HEK293 (cell line): ENCODE results near the gene WDPCP.

ENCODE experiments used
- CTCF ChIP-seq: fragments of 450-650 bp; formaldehyde crosslinking; IDR thresholded peaks from 2 replicates; pipeline ENCODE4 v1.5.1; 2016; ENCODE audit warnings: missing biosample characterization, missing genetic modification characterization
- EGR2 ChIP-seq: fragments of 450-650 bp; formaldehyde crosslinking; IDR thresholded peaks from 2 replicates; pipeline ENCODE4 v1.5.1; 2016; ENCODE audit warnings: low read depth, missing biosample characterization, missing genetic modification characterization
- PBX3 ChIP-seq: sonication (generic); formaldehyde crosslinking; IDR thresholded peaks from 2 replicates; pipeline ENCODE4 v1.8.1; 2022; ENCODE audit warnings: mild to moderate bottlenecking, moderate library complexity, missing genetic modification reagents
- SP2 ChIP-seq: fragments of 450-650 bp; formaldehyde crosslinking; IDR thresholded peaks from 2 replicates; pipeline ENCODE4 v1.5.1; 2016; ENCODE audit warnings: missing biosample characterization, missing genetic modification characterization
- ZBTB49 ChIP-seq: fragments of 450-650 bp; formaldehyde crosslinking; IDR thresholded peaks from 2 replicates; pipeline ENCODE4 v1.5.1; 2016; ENCODE audit warnings: missing biosample characterization, missing genetic modification characterization, low read depth
- ZFP3 ChIP-seq: fragments of 450-650 bp; formaldehyde crosslinking; IDR thresholded peaks from 2 replicates; pipeline ENCODE4 v1.5.1; 2016; ENCODE audit warnings: low read depth, missing biosample characterization, missing genetic modification characterization
- ZNF112 ChIP-seq: fragments of 450-650 bp; formaldehyde crosslinking; IDR thresholded peaks from 2 replicates; pipeline ENCODE4 v1.5.0; 2017; ENCODE audit warnings: missing biosample characterization, missing genetic modification characterization
- ZNF121 ChIP-seq: fragments of 450-650 bp; formaldehyde crosslinking; IDR thresholded peaks from 2 replicates; pipeline ENCODE4 v1.5.1; 2016; ENCODE audit warnings: missing biosample characterization, missing genetic modification characterization
- ZNF274 ChIP-seq, 2 experiments: fragments of 200-500 bp in 1 of 2; fragments of 450-650 bp in 1 of 2; sonication (Bioruptor generic) in 1 of 2; formaldehyde crosslinking in 1 of 2; IDR thresholded peaks; 2 replicates each; pipeline versions ENCODE4 v1.5.1 to v1.6.1; 2014 to 2016; ENCODE audit warnings: borderline replicate concordance in 1 of 2, inconsistent platforms in 1 of 2, low read length in 1 of 2, missing biosample characterization in 1 of 2, missing genetic modification characterization in 1 of 2
- ZNF433 ChIP-seq: fragments of 450-650 bp; formaldehyde crosslinking; IDR thresholded peaks from 2 replicates; pipeline ENCODE4 v1.5.1; 2016; ENCODE audit warnings: missing biosample characterization, missing genetic modification characterization, low read depth
- ZNF670 ChIP-seq: fragments of 450-650 bp; formaldehyde crosslinking; IDR thresholded peaks from 2 replicates; pipeline ENCODE4 v1.5.1; 2016; ENCODE audit warnings: missing biosample characterization, missing genetic modification characterization, low read depth
- ZNF677 ChIP-seq: fragments of 450-650 bp; IDR thresholded peaks from 2 replicates; pipeline ENCODE4 v1.5.0; 2018; ENCODE audit warnings: missing biosample characterization, mild to moderate bottlenecking, missing genetic modification characterization, moderate library complexity
- ZNF843 ChIP-seq: fragments of 450-650 bp; formaldehyde crosslinking; IDR thresholded peaks from 2 replicates; pipeline ENCODE4 v1.5.1; 2016; ENCODE audit warnings: missing biosample characterization, missing genetic modification characterization
- TF ChIP-seq, protein P1 (sequence below): fragments of 450-650 bp; formaldehyde crosslinking; IDR thresholded peaks from 2 replicates; pipeline ENCODE4 v1.5.1; 2016; ENCODE audit warnings: missing biosample characterization, missing genetic modification characterization

GRCh38 chr2:63078852-63079606 lies 509.2 kb downstream of the WDPCP start:
- TF ChIP-seq ZNF112 (tag by site-specific recombination) (no peak), ZNF274 (IDR thresholded peaks at IDR 0.05; ENCODE audit: low read length) (no peak), ZNF274 (tag by site-specific recombination; IDR thresholded peaks at IDR 0.05; ENCODE audit: borderline replicate concordance) (no peak), ZNF433 (tag by site-specific recombination) (no peak), ZFP3 (tag by site-specific recombination) (no peak), ZNF121 (tag by site-specific recombination) (no peak), CTCF (tag by site-specific recombination) (no peak), PBX3 (CRISPR knock-in tag) (no peak), EGR2 (tag by site-specific recombination) (no peak), SP2 (tag by site-specific recombination) (no peak), ZNF670 (no peak), ZBTB49 (no peak), ZNF843 (no peak), ZNF677 (tag by site-specific recombination) (no peak)
- TF ChIP-seq, protein P1, sequence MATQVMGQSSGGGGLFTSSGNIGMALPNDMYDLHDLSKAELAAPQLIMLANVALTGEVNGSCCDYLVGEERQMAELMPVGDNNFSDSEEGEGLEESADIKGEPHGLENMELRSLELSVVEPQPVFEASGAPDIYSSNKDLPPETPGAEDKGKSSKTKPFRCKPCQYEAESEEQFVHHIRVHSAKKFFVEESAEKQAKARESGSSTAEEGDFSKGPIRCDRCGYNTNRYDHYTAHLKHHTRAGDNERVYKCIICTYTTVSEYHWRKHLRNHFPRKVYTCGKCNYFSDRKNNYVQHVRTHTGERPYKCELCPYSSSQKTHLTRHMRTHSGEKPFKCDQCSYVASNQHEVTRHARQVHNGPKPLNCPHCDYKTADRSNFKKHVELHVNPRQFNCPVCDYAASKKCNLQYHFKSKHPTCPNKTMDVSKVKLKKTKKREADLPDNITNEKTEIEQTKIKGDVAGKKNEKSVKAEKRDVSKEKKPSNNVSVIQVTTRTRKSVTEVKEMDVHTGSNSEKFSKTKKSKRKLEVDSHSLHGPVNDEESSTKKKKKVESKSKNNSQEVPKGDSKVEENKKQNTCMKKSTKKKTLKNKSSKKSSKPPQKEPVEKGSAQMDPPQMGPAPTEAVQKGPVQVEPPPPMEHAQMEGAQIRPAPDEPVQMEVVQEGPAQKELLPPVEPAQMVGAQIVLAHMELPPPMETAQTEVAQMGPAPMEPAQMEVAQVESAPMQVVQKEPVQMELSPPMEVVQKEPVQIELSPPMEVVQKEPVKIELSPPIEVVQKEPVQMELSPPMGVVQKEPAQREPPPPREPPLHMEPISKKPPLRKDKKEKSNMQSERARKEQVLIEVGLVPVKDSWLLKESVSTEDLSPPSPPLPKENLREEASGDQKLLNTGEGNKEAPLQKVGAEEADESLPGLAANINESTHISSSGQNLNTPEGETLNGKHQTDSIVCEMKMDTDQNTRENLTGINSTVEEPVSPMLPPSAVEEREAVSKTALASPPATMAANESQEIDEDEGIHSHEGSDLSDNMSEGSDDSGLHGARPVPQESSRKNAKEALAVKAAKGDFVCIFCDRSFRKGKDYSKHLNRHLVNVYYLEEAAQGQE (tag by site-specific recombination): no peak
